SHP77 (cell line): Measurements from ENCODE around the gene IL18.
"Not testable (repeated sequence)": the region's sequence is repeated elsewhere in the genome, so short reads cannot be mapped to it uniquely, and the experiment has no call there.

Experiments
- DNase-seq, 2 experiments: peaks; one replicate each; lab custom pipeline; 2025; lab: John Stamatoyannopoulos, UW

Gene IL18

DNA sequence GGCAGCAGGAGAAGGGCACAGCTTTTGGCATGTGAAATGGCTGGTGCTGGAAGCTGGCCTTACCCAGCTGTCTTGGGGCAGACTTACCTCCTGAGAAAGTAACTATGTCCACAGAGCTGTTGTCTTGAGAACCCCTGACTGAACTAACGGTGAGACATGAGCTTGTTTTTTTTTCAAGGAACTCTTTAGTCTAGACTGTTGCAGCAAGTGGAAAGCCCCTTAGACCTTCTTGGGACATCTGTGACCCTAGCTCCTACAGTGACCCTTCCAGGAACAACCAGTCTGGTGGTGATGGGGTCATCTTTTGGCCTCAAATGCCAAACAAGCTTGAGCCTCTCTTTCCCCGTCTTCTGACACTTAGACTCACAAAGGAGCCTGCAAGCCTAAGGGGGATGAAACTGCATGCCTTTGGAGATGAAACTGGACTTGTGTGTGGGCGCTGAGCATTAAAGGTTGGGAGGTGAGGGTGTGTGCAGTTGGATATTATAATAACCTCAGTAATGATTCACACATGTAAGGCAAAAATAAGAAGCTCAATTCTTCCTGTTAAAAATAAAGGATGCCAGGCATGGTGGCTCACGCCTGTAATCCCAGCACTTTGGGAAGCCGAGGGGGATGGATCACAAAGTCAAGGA lies 41.8 kb downstream of the IL18 start:
- DNase-seq, result no peak

DNA sequence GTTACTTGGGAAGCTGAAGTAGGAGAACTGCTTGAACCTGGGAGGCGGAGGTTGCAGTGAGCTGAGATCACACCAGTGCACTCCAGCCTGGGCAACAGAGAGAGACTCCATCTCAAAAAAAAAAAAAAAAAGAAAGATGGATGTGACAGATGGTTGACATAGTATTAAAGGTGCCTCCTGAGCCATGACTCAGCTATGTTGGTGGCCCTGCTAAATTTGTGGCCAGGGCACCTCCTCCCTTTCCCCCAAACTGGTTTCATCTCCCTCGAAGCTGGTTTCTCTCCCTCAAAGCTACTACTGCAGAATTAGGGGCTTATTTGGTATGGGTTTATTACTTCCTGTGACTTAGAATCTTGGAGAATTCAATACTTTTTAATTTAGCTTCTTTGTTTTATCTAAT lies 45.7 kb downstream of the IL18 start:
- no peak for DNase-seq

DNA sequence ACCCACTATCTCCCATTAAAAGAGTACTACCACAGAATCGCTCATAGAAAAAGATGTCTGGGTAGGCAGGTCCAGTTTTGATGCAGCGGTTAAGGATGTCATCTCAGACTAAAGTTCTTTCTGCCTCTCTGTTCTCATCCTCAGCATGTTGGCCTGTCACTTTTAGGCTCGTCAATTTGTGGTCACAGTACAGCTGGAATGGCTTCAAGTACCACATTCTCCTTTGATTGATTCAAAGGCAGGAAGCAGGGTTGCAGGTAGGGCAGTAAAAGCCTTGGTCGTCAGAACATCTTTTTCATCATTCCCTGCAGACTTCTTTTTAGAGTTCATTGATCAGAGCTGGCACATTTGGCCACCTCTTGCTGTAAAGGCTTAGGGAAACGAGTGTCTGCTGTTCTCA lies 48.5 kb downstream of the IL18 start:
- DNase-seq, result no peak

DNA sequence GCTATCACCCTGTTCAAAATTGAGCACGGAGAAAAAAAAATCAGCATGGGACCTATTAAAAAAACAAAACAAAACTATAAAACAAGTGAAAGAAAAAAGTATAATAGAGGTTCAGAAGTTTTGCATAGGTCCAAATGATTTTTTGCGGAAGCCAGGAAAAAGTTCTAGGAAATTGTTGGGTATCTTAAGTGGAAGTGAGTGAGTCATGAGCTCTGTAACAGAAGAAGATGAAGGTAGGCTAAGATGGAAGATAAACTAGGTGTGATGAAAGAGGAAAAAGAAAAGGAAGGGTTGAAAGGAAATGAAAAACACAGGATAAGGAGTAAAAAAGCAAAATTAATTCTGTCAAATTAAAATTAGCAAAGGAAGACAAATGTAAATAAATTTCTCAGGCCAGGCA lies 49.4 kb downstream of the IL18 start:
- no peak for DNase-seq

DNA sequence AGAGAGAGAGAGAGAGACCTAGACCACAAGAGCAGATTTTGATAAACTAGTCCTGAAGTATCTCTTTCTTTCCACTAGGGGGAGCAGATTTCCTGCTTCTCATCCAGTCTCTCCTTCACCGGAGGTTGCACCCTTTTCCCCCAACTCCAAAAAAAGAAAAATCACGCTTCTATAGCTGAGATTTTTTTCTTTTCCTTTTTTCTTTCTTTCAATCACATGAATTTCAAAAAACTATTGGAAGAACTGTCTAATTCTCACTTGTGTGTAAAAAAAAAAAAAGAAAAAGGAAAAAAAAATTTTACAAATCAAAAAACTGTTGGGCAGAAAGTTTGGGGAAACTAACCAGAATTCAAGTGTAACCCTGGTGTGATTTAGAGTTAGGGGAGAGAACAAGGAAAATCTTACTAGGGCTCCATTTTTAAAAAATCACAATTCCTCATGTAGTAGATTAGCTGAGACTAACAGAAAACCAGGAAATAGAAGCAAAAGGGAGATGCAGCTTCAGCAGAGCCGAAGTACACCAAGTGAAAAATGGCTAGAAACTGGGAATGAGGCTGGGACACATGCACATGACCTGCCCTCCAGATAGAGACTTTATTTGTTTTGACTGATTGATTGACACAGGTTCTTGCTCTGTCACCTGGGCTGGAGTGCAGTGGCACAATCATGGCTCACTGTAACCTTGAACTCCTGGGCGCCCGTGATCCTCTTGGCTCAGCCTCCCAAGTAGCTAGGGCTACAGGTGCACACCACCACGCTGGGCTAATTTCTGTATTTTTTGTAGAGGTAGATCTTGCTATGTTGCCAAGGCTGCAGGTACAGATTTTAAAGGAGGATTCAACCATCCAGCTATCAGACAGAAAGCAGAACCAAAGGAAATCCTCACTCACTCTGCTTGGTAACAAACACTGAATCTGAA lies 50.1 kb downstream of the IL18 start:
- peak; percentile 60 to 65 for DNase-seq

DNA sequence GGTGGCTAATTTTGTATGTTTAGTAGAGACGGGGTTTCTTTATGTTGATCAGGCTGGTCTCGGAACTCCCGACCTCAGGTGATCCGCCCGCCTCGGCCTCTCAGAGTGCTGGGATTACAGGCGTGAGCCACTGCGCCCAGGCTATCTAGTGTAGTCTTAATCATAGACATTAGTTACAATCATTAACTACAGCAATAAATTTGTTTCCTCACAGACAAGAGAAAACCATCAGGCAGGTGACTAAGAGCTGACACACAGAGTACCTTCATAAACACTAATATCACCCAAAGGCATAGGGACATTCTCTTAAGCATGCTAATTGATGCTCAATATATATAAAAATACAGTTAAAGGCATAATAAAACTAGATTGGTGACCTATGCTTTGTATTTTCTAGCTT lies 57.8 kb downstream of the IL18 start:
- no peak for DNase-seq

DNA sequence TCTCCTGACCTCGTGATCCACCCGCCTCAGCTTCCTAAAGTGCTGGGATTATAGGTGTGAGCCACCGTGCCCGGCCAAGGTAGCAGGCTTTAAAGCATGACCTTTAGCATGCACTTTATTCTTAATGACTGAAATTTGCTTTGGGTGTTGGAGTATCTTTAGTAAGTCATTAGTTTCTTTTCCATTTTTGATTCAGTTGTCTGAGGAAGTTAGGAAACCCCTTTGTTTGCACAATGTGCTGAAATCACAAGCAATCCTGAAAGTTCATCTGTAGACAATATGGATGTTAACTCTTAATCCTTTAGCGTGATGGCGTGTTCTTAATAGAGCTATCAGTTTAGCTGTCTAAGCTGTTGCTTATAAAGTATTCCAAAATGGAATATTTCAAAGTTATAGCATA lies 60.4 kb downstream of the IL18 start:
- no peak for DNase-seq

DNA sequence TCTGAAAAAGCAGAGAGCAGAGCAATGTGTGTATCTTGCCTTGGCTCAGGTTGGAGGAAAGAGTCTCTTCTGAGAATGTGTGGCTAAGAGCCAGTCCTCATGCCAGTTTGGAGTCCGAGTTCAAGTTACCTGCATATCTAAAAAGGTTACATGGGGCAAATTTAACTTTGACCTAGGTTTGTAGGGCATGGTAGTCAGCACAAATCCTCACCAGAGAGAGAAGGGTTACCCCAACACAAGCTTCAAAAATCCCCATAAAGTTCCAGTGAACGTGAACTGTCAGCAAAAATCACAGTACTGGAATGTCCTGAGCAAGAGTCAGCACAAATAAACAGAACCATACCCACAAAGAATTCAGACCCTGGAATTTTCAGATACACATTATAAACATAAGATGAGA lies 63.4 kb downstream of the IL18 start:
- no peak for DNase-seq

DNA sequence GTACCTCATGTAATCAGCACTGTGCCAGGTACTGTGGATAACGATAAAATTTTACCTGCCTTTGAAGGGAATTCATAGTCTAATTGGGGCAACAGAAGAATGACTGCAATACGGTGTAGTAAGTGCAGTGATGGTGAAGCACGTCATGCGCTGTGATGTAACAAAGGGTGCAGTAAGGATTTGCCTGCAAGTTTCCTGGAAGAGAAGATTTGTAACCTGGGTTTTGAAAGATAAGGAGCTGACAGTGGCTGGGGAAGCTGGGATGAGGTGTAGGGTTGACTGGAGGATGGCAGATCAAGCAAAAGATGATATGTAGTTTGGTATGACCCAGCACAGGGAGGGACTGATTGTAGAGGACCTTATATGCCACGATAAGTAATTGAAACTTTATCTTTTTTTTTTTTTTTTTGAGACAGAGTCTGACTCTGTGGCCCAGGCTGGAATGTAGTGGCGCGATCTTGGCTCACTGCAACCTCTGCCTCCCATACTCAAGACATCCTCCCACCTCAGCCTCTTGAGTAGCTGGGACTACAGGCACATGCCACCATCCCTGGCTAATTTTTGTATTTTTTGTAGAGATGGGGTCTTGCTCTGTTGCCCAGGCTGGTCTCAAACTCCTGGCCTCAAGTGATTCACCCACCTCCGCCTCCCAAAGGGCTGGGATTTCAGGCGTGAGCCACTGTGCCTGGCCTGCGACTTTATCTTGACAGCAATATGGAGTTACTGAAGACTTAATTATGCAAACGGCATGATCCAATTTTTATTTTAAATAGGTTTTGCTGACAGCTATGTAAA lies 66.0 kb downstream of the IL18 start:
- DNase-seq, result no peak

DNA sequence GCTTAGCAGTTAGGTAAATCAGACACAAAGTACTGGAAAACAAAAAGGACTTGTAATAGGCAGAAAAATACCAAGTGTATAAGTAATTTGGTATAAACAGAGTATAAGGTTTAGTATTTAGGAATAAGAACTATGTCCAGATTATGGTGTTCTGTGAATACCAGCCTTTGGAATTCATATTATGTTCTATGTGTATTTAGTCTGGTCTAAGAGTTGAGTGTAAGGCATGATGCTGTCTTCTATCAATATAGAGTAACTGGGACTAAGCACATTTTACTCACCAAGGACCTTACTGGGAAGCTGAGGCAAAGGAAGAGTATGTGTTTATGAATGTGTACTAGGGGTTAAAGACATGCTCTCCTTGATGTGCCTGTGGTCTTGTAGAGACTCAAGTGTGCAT lies 67.7 kb downstream of the IL18 start:
- no peak for DNase-seq

DNA sequence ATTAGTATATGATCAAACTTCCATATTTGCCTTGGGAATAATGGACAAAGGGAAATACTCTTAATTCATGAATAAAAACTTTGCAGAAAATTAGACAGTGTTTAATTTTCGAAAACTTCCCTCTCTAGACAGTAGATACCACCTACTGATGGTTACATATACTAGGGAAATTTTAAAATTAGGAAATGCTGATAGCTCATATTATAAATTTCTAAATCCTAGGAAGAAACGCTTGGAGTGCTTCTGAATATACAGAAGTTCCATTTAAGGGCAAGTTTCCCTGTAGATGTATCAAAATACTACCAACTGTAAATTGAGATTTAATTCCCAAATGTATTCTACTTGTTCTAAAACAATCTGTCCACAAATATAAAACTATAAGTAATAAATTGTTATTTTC lies 68.6 kb downstream of the IL18 start:
- not testable (repeated sequence) for DNase-seq
